ENCODE results near the gene WWOX.

Gene WWOX

GRCh38 chr16:78300469-78300868 lies 201.0 kb downstream of the WWOX start:
- no peak for DNase-seq (ENCODE audit: low spot score)

GRCh38 chr16:78303946-78304345 lies 204.5 kb downstream of the WWOX start:
- no peak for DNase-seq (ENCODE audit: low spot score)

GRCh38 chr16:78306361-78306760 lies 206.9 kb downstream of the WWOX start:
- no peak for DNase-seq (ENCODE audit: low spot score)

GRCh38 chr16:78307824-78308528 lies 208.5 kb downstream of the WWOX start:
- no peak for DNase-seq (ENCODE audit: low spot score)

GRCh38 chr16:78309763-78310162 lies 210.3 kb downstream of the WWOX start:
- DNase-seq (ENCODE audit: low spot score): no peak

GRCh38 chr16:78310196-78310595 lies 210.7 kb downstream of the WWOX start:
- DNase-seq (ENCODE audit: low spot score): no peak

- peak; percentile 19 for DNase-seq (ENCODE audit: low spot score)
Observed at GRCh38 chr16:78310990-78311561, 211.6 kb downstream of the WWOX start.

GRCh38 chr16:78311831-78312230 lies 212.4 kb downstream of the WWOX start:
- no peak for DNase-seq (ENCODE audit: low spot score)

GRCh38 chr16:78317564-78318240 lies 218.2 kb downstream of the WWOX start:
- DNase-seq (ENCODE audit: low spot score): no peak

GRCh38 chr16:78321620-78322360 lies 222.3 kb downstream of the WWOX start:
- DNase-seq (ENCODE audit: low spot score): no peak

- no peak for DNase-seq (ENCODE audit: low spot score)
Observed at GRCh38 chr16:78323315-78323714, 223.9 kb downstream of the WWOX start.

GRCh38 chr16:78324649-78325285 lies 225.3 kb downstream of the WWOX start:
- DNase-seq (ENCODE audit: low spot score): no peak

- no peak for DNase-seq (ENCODE audit: low spot score)
Observed at GRCh38 chr16:78325468-78326352, 226.3 kb downstream of the WWOX start.

- no peak for DNase-seq (ENCODE audit: low spot score)
Observed at GRCh38 chr16:78326731-78327130, 227.3 kb downstream of the WWOX start.

- no peak for DNase-seq (ENCODE audit: low spot score)
Observed at GRCh38 chr16:78331731-78332130, 232.3 kb downstream of the WWOX start.

GRCh38 chr16:78333808-78334207 lies 234.4 kb downstream of the WWOX start:
- DNase-seq (ENCODE audit: low spot score): no peak

GRCh38 chr16:78340590-78340989 lies 241.1 kb downstream of the WWOX start:
- no peak for DNase-seq (ENCODE audit: low spot score)

GRCh38 chr16:78348068-78348467 lies 248.6 kb downstream of the WWOX start:
- no peak for DNase-seq (ENCODE audit: low spot score)

- DNase-seq (ENCODE audit: low spot score): no peak
Observed at GRCh38 chr16:78348886-78349285, 249.4 kb downstream of the WWOX start.

- no peak for DNase-seq (ENCODE audit: low spot score)
Observed at GRCh38 chr16:78352184-78352583, 252.7 kb downstream of the WWOX start.

GRCh38 chr16:78353640-78354275 lies 254.3 kb downstream of the WWOX start:
- no peak for DNase-seq (ENCODE audit: low spot score)

All from kidney tubule cell (primary cell).